GM12891 (cell line): ENCODE results near the gene PTPN3.

Experiments
- PAX5 ChIP-seq: IDR thresholded peaks from 2 replicates; pipeline ENCODE4 v1.6.1; 2011; ENCODE audit warnings: low read length, moderate library complexity, mild to moderate bottlenecking; ENCODE audit not compliant: insufficient read depth, severe bottlenecking
- POLR2A ChIP-seq: IDR thresholded peaks from 2 replicates; pipeline ENCODE4 v1.6.1; 2011; ENCODE audit warnings: low read depth, low read length, control low read depth
- POLR2AphosphoS5 ChIP-seq: IDR thresholded peaks from 2 replicates; pipeline ENCODE4 v1.6.1; 2011; ENCODE audit warnings: low read depth, low read length, control low read depth
- POU2F2 ChIP-seq: IDR thresholded peaks from 2 replicates; pipeline ENCODE4 v1.6.1; 2011; ENCODE audit warnings: low read depth, mild to moderate bottlenecking, control low read depth, low read length, moderate library complexity
- SPI1 ChIP-seq: IDR thresholded peaks from 2 replicates; pipeline ENCODE4 v1.6.1; 2011; ENCODE audit warnings: low read depth, low read length, control low read depth
- TAF1 ChIP-seq: IDR thresholded peaks from 2 replicates; pipeline ENCODE4 v1.6.1; 2011; ENCODE audit warnings: low read depth, low read length, control low read depth

DNA sequence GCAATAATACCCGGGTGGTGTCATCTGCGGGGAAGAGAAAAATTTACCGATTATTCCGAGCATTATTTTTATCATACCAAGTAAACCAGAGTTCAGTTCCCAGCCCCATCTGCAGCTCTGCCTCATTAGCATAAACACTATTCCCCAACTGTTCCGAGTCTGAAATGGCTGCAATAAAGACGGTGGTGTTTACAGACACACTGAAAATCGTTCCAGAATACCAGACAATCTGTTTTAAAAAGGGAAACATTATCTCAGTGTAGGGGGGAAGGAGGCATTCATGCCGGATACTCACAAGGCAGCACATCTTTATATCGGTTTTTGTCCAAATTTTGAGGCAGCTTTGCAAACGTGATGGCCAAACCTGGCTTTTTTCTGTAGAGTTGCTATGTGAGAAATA is 106.9 kb downstream of the PTPN3 start:
- TF ChIP-seq POLR2A (no peak), POLR2AphosphoS5 (no peak), TAF1 (no peak), SPI1 (no peak), POU2F2 (no peak), PAX5 (no peak)
